ENCODE data around the gene AANAT. TPM values are rescaled to one million over a fixed set of nuclear protein-coding genes. Genes with fewer than 3 reads are reported as not detected.

The AANAT gene
- total RNA-seq, 3 donors from 2014 or later: not detected

DNA sequence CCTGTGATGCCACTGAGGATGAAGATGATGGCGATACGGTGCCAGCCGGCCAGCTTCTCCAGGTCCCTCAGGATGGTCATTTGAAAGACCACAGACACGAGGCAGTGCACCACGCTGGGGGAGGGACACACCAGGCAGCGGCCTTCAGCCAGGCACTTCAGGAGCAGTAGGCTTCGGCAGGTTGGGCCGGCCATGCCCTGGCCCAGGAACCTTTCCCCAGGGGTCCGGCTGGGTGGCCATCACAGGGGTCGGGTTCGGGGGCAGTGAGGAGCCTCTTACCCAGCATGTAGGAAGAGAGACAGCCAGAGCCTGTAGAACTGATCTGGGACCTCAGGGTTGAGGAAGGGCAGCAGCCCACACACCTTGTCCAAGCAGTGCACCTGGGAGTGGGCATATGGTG is 5.3 kb downstream of the AANAT start:
- H3K9me3 ChIP-seq: no peaks in the 10 kb centered on the region
- no peak overlapping the region for H3K27ac ChIP-seq
- intact Hi-C loops (cut with DNase I; ENCODE audit: low total_unique reads): no loop called here
- no peaks in the 10 kb centered on the region for H3K36me3 ChIP-seq
- no peaks in the 10 kb centered on the region for H3K4me1 ChIP-seq
- no peaks in the 10 kb centered on the region for H3K27me3 ChIP-seq
- TF ChIP-seq POLR2A (IDR thresholded peaks at IDR 0.05): no peak
- TF ChIP-seq POLR2AphosphoS5 (IDR thresholded peaks at IDR 0.05): no peak
- TF ChIP-seq CTCF (IDR thresholded peaks at IDR 0.05): no peak
- H3K4me3 ChIP-seq: no peak overlapping the region
- DNase-seq (ENCODE audit: low spot score in 2 of 2): no peak

DNA sequence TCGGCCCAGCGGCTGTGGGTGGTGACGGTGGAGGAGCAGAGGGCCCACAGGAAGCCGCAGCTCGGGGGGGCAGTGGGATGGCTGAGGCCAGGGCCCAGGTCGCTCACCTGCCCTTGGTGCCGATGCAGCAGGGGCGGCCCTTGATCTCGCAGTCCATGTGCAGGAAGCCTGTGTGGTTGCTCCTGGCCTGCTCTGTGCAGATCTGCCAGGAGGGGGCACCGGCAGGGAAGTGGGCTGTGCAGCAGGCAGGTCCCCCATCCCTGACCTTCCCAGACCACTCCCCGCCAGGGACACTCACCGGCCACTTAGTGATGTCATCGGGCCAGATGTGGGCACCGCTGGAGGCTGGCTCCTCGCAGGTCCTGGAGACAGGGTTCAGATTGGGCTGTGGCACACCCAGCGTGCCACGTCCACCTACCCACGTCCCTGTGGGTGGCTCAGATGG is 6.2 kb downstream of the AANAT start:
- Histone ChIP-seq H3K27me3 (no peaks in the 10 kb centered on the region), H3K4me3 (no peak overlapping the region), H3K36me3 (no peaks in the 10 kb centered on the region), H3K9me3 (no peaks in the 10 kb centered on the region), H3K27ac (no peak overlapping the region), H3K4me1 (no peaks in the 10 kb centered on the region)
- DNase-seq (ENCODE audit: low spot score in 2 of 2): no peak
- TF ChIP-seq POLR2A (IDR thresholded peaks at IDR 0.05) (no peak), POLR2AphosphoS5 (IDR thresholded peaks at IDR 0.05) (no peak), CTCF (IDR thresholded peaks at IDR 0.05) (no peak)
- intact Hi-C loops (cut with DNase I; ENCODE audit: low total_unique reads): no loop called here

DNA sequence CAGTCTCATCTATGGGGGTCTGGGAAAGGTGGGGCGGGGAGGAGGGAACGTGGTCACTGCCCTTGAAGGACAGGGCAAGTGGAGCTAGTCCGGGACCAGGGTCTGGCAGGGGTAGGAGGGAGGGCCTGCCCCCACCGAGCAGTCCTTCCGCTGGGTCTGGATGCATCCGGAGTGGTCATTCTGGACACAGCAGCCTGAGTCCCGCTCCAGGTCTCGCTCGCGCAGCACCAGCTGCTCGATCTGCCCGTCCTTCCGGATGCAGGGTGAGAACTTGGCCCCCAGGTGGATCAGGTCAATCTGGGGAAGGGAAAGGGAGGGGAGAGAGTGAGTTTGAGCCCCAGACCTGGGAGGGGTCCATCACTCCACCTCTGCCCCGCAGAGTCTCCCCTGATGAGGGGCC is 6.8 kb downstream of the AANAT start:
- H3K4me3 ChIP-seq: no peak overlapping the region
- no peaks in the 10 kb centered on the region for H3K9me3 ChIP-seq
- H3K27ac ChIP-seq: no peak overlapping the region
- no peaks in the 10 kb centered on the region for H3K36me3 ChIP-seq
- no peak for DNase-seq (ENCODE audit: low spot score in 2 of 2)
- H3K27me3 ChIP-seq: no peaks in the 10 kb centered on the region
- intact Hi-C loops (cut with DNase I; ENCODE audit: low total_unique reads): no loop called here
- TF ChIP-seq CTCF (IDR thresholded peaks at IDR 0.05): no peak
- TF ChIP-seq POLR2AphosphoS5 (IDR thresholded peaks at IDR 0.05): no peak
- no peak for TF ChIP-seq POLR2A (IDR thresholded peaks at IDR 0.05)
- H3K4me1 ChIP-seq: no peaks in the 10 kb centered on the region

- Histone ChIP-seq H3K36me3 (no peaks in the 10 kb centered on the region), H3K4me1 (no peaks in the 10 kb centered on the region), H3K27ac (no peak overlapping the region), H3K27me3 (no peaks in the 10 kb centered on the region), H3K4me3 (no peak overlapping the region), H3K9me3 (no peaks in the 10 kb centered on the region)
- intact Hi-C loops (cut with DNase I; ENCODE audit: low total_unique reads): no loop called here
- no peak for DNase-seq (ENCODE audit: low spot score in 2 of 2)
- TF ChIP-seq POLR2AphosphoS5 (IDR thresholded peaks at IDR 0.05): no peak
Measured at GRCh38 chr17:76474894-76475293, 7.5 kb downstream of the AANAT start.

DNA sequence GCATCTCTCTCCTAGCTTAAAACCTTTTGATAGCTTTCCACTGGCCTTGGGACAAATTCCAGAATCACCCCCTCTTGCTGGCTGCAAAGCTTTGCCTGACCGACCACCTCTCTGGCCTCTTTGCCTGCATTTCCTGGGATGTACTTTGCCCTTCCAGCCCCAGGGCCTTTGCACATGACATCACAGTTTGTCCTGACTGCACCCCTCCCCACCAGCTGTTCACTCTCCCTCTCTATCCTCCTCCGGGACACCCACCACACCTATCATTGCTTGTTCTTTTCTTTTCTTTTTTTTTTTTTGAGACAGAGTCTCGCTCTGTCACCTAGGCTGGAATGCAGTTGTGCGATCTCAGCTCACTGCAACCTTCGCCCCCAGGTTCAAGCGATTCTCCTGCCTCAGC is 7.9 kb downstream of the AANAT start:
- no peak overlapping the region for H3K27ac ChIP-seq
- intact Hi-C loops (cut with DNase I; ENCODE audit: low total_unique reads): no loop called here
- H3K27me3 ChIP-seq: no peaks in the 10 kb centered on the region
- DNase-seq (ENCODE audit: low spot score in 2 of 2): no peak
- TF ChIP-seq CTCF (IDR thresholded peaks at IDR 0.05) (no peak), POLR2A (IDR thresholded peaks at IDR 0.05) (no peak), POLR2AphosphoS5 (IDR thresholded peaks at IDR 0.05) (no peak)
- H3K4me1 ChIP-seq: no peaks in the 10 kb centered on the region
- no peaks in the 10 kb centered on the region for H3K36me3 ChIP-seq
- H3K4me3 ChIP-seq: no peak overlapping the region
- H3K9me3 ChIP-seq: no peaks in the 10 kb centered on the region

DNA sequence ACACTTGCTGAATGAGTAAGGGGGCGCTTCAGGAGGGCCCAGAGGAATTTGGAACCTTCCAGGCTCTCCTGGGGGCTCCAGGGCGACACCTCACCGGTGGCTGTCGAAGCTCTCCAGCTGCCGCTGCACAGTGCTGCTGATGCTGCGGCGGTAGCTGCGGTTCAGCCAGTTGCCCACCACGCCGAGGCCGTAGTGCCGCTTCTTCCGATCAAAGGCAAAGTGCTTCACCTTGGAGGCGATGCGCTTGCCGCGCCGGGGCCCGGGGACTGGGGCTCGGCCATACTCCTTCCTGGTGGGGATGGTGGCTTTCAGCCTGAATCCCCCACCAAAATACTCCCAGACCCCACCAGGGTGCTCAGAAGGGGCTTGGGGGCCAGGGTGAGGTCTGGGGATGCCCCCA is 9.3 kb downstream of the AANAT start:
- no peak for DNase-seq (ENCODE audit: low spot score in 2 of 2)
- no peaks in the 10 kb centered on the region for H3K4me1 ChIP-seq
- no peak overlapping the region for H3K4me3 ChIP-seq
- intact Hi-C loops (cut with DNase I; ENCODE audit: low total_unique reads): no loop called here
- H3K36me3 ChIP-seq: no peaks in the 10 kb centered on the region
- no peaks in the 10 kb centered on the region for H3K9me3 ChIP-seq
- H3K27me3 ChIP-seq: no peaks in the 10 kb centered on the region
- TF ChIP-seq POLR2A (IDR thresholded peaks at IDR 0.05) (no peak), POLR2AphosphoS5 (IDR thresholded peaks at IDR 0.05) (no peak), CTCF (IDR thresholded peaks at IDR 0.05) (no peak)
- no peak overlapping the region for H3K27ac ChIP-seq
